HFFc6 (cell line): ENCODE results near the gene ICAM1. TPM values are rescaled to one million over a fixed set of nuclear protein-coding genes. Genes with fewer than 3 reads are reported as not detected.

Source experiments
- DNase-seq: peaks from one replicate; pipeline ENCODE4 v3.0.0-alpha.2; 2018
- H3K27ac Mint-ChIP-seq: 2 replicates; pipeline ENCODE4 v1.8.0; 2020; ENCODE audit warnings: mild to moderate bottlenecking, mixed read lengths
- H3K27me3 Mint-ChIP-seq: 2 replicates; pipeline ENCODE4 v1.8.0; 2021; ENCODE audit warnings: mild to moderate bottlenecking, moderate library complexity, mixed read lengths; ENCODE audit not compliant: insufficient read depth
- H3K36me3 Mint-ChIP-seq: 2 replicates; pipeline ENCODE4 v1.8.0; 2021; ENCODE audit warnings: low read depth, mixed read lengths
- H3K4me1 Mint-ChIP-seq: 2 replicates; pipeline ENCODE4 v1.8.0; 2020; ENCODE audit warnings: low read depth, mixed read lengths
- H3K4me3 Mint-ChIP-seq: 2 replicates; pipeline ENCODE4 v1.8.0; 2020; ENCODE audit warnings: mild to moderate bottlenecking, moderate library complexity, mixed read lengths
- H3K9me3 Mint-ChIP-seq: 2 replicates; pipeline ENCODE4 v1.8.0; 2020; ENCODE audit warnings: mild to moderate bottlenecking, mixed read lengths
- total RNA-seq, 6 experiments: library from RNA; stranded (reverse); fragmentation: NEBNext Ultra II Directional; extraction: Animal tissue kit (Norgen Biotek cat#: 25700); gene quantifications; 2 replicates in 1 of 6; 3 replicates in 5 of 6; pipeline ENCODE4 v1.2.3, GENCODE V29; 2021
- TF ChIP-seq, protein P1 (sequence below): fragments of 200-600 bp; sonication (generic); IDR thresholded peaks from 2 replicates; pipeline ENCODE4 v1.5.0; 2021; ENCODE audit warnings: antibody characterized with exemption, mild to moderate bottlenecking

Gene ICAM1
- total RNA-seq, 6 experiments from 2014 or later: 5.0 to 10.1 (median 8.5) TPM

DNA sequence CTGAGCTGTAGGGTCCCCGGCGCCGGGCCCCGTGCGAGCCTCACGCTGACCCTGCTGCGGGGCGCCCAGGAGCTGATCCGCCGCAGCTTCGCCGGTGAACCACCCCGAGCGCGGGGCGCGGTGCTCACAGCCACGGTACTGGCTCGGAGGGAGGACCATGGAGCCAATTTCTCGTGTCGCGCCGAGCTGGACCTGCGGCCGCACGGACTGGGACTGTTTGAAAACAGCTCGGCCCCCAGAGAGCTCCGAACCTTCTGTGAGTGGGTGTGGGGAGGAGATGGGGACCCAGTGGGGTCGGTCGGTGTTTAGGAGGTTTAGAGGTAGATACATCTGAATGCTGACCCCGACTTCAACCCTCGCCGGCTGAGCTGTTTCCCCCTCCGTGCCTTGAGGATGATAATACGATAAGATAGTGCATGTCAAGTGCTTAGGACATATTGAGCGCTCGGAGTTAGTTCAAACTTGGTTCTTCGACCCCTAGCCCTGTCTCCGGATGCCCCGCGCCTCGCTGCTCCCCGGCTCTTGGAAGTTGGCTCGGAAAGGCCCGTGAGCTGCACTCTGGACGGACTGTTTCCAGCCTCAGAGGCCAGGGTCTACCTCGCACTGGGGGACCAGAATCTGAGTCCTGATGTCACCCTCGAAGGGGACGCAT lies 20.8 kb downstream of the ICAM1 start:
- peak overlapping the region; percentile 52; the same call in 1 of the 2 replicates for H3K27ac Mint-ChIP-seq
- DNase-seq: no peak
- H3K27me3 Mint-ChIP-seq: peaks cover 8% of the 10 kb centered on the region

GRCh38 chr19:10292206-10292788 lies 21.4 kb downstream of the ICAM1 start:
- H3K4me1 Mint-ChIP-seq: peaks cover 27% of the 10 kb centered on the region
- no peak overlapping the region for H3K27ac Mint-ChIP-seq
- TF ChIP-seq, protein P1, sequence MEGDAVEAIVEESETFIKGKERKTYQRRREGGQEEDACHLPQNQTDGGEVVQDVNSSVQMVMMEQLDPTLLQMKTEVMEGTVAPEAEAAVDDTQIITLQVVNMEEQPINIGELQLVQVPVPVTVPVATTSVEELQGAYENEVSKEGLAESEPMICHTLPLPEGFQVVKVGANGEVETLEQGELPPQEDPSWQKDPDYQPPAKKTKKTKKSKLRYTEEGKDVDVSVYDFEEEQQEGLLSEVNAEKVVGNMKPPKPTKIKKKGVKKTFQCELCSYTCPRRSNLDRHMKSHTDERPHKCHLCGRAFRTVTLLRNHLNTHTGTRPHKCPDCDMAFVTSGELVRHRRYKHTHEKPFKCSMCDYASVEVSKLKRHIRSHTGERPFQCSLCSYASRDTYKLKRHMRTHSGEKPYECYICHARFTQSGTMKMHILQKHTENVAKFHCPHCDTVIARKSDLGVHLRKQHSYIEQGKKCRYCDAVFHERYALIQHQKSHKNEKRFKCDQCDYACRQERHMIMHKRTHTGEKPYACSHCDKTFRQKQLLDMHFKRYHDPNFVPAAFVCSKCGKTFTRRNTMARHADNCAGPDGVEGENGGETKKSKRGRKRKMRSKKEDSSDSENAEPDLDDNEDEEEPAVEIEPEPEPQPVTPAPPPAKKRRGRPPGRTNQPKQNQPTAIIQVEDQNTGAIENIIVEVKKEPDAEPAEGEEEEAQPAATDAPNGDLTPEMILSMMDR: no peak
- peak overlapping the region; percentile 91 for H3K4me3 Mint-ChIP-seq
- DNase-seq: peak; percentile 56
- no peaks in the 10 kb centered on the region; the same call in 1 of the 2 replicates for H3K9me3 Mint-ChIP-seq
- H3K36me3 Mint-ChIP-seq: peaks cover 10% of the 10 kb centered on the region
- peaks cover 8% of the 10 kb centered on the region for H3K27me3 Mint-ChIP-seq

More for the DNA sequence above, 20.8 kb downstream of the ICAM1 start:
- Mint-ChIP-seq H3K4me1 (peaks cover 28% of the 10 kb centered on the region), H3K36me3 (peaks cover 10% of the 10 kb centered on the region), H3K9me3 (no peaks in the 10 kb centered on the region; the same call in 1 of the 2 replicates), H3K4me3 (peak overlapping the region; percentile 91)
- TF ChIP-seq, protein P1: no peak

- no peak for DNase-seq
- TF ChIP-seq, protein P1: no peak
- H3K4me3 Mint-ChIP-seq: peak overlapping the region; percentile 91
- no peak overlapping the region for H3K27ac Mint-ChIP-seq
- peaks cover 10% of the 10 kb centered on the region for H3K36me3 Mint-ChIP-seq
- H3K4me1 Mint-ChIP-seq: peaks cover 27% of the 10 kb centered on the region
- H3K9me3 Mint-ChIP-seq: no peaks in the 10 kb centered on the region; the same call in 1 of the 2 replicates
- H3K27me3 Mint-ChIP-seq: peaks cover 8% of the 10 kb centered on the region
These were observed 22.1 kb downstream of the ICAM1 start for GRCh38 chr19:10292789-10293636.

DNA sequence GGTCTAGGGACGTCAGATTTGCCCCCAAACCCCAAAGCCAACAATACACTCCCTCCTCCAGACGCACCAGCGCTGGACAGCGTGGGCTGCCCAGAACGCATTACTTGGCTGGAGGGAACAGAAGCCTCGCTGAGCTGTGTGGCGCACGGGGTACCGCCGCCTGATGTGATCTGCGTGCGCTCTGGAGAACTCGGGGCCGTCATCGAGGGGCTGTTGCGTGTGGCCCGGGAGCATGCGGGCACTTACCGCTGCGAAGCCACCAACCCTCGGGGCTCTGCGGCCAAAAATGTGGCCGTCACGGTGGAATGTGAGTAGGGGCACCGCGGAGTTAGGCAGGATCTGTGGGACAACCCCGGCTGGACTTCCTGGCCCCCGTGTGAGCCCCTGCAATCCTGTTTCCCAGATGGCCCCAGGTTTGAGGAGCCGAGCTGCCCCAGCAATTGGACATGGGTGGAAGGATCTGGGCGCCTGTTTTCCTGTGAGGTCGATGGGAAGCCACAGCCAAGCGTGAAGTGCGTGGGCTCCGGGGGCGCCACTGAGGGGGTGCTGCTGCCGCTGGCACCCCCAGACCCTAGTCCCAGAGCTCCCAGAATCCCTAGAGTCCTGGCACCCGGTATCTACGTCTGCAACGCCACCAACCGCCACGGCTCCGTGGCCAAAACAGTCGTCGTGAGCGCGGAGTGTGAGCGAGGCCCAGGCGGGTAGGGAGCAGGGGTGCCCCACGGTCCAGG lies 22.9 kb downstream of the ICAM1 start:
- peaks cover 22% of the 10 kb centered on the region for H3K4me1 Mint-ChIP-seq
- H3K9me3 Mint-ChIP-seq: no peaks in the 10 kb centered on the region; the same call in 1 of the 2 replicates
- DNase-seq: no peak
- 0 out of 2 replicates have a peak overlapping the region, but pooled peaks have one; percentile 14 for H3K4me3 Mint-ChIP-seq
- TF ChIP-seq, protein P1: no peak
- H3K36me3 Mint-ChIP-seq: peaks cover 10% of the 10 kb centered on the region
- H3K27me3 Mint-ChIP-seq: peaks cover 8% of the 10 kb centered on the region
- H3K27ac Mint-ChIP-seq: no peak overlapping the region

- Mint-ChIP-seq H3K4me3 (no peak overlapping the region), H3K27ac (no peak overlapping the region), H3K36me3 (peaks cover 10% of the 10 kb centered on the region), H3K9me3 (no peaks in the 10 kb centered on the region; the same call in 1 of the 2 replicates), H3K4me1 (peaks cover 18% of the 10 kb centered on the region), H3K27me3 (peaks cover 6% of the 10 kb centered on the region)
- TF ChIP-seq, protein P1: no peak
- no peak for DNase-seq
These were observed 23.4 kb downstream of the ICAM1 start for GRCh38 chr19:10294368-10294697.
